CD4-positive, alpha-beta T cell (primary cell): ENCODE results near the gene SLC25A13. TPM values are rescaled to one million over a fixed set of nuclear protein-coding genes. Genes with fewer than 3 reads are reported as not detected.

Source experiments
- ATAC-seq: fragments of 200-7000 bp; cut with Tn5 transposase; one replicate; pipeline ENCODE4 v1.10.0; 2022; ENCODE audit warnings: mild to moderate bottlenecking; ENCODE audit not compliant: poor library complexity
- CTCF ChIA-PET: fragments of 350-600 bp; sonication (Branson Sonifier 250); formaldehyde crosslinking; loops from one replicate; lab custom pipeline; 2021; ENCODE audit warnings: antibody characterized with exemption, inconsistent platforms; lab: Charles Lee
- POLR2A ChIA-PET: fragments of 350-600 bp; sonication (Branson Sonifier 250); formaldehyde crosslinking; loops from one replicate; lab custom pipeline; 2021; ENCODE audit warnings: antibody characterized with exemption, inconsistent platforms; lab: Charles Lee
- DNase-seq, 14 experiments: peaks; one replicate each; pipeline ENCODE4 v3.0.0-alpha.2; 2013 to 2020; ENCODE audit warnings: mixed read lengths in 2 of 14
- H3K27ac ChIP-seq, 2 donors: one replicate each; pipeline versions ENCODE4 v1.5.1 to v1.7.0; 2013; ENCODE audit warnings: low read length in 2 of 2, low read depth in 1 of 2, mild to moderate bottlenecking in 1 of 2
- H3K27me3 ChIP-seq, 2 experiments: 1 replicate in 1 of 2; 2 replicates in 1 of 2; pipeline versions ENCODE4 v1.6.1 to v1.7.0; 2013; ENCODE audit warnings: low read length in 2 of 2, control low read depth in 1 of 2, mild to moderate bottlenecking in 1 of 2, moderate library complexity in 1 of 2; ENCODE audit not compliant: insufficient read depth in 2 of 2, control insufficient read depth in 1 of 2
- H3K36me3 ChIP-seq: one replicate; pipeline ENCODE4 v1.6.1; 2013; ENCODE audit warnings: low read length, control low read depth; ENCODE audit not compliant: insufficient read depth
- H3K4me1 ChIP-seq: one replicate; pipeline ENCODE4 v1.6.1; 2013; ENCODE audit warnings: low read length, control low read depth; ENCODE audit not compliant: insufficient read depth
- H3K4me3 ChIP-seq: one replicate; pipeline ENCODE4 v1.5.1; 2013; ENCODE audit warnings: mild to moderate bottlenecking, low read length, moderate library complexity
- H3K9me3 ChIP-seq, 2 experiments: 1 replicate in 1 of 2; 2 replicates in 1 of 2; pipeline versions ENCODE4 v1.6.1 to v1.7.0; 2013; ENCODE audit warnings: low read length in 2 of 2, mild to moderate bottlenecking in 2 of 2, control low read depth in 1 of 2, moderate library complexity in 1 of 2; ENCODE audit not compliant: control insufficient read depth in 1 of 2, insufficient read depth in 1 of 2
- H3K27ac Mint-ChIP-seq: one replicate; pipeline ENCODE4 v1.8.0; 2020; ENCODE audit warnings: mixed read lengths
- H3K27me3 Mint-ChIP-seq: one replicate; pipeline ENCODE4 v1.8.0; 2021; ENCODE audit warnings: mixed read lengths
- H3K36me3 Mint-ChIP-seq: one replicate; pipeline ENCODE4 v1.8.0; 2021; ENCODE audit warnings: low read depth, mixed read lengths
- H3K4me1 Mint-ChIP-seq: one replicate; pipeline ENCODE4 v1.8.0; 2021; ENCODE audit warnings: low read depth, mixed read lengths
- H3K4me3 Mint-ChIP-seq: one replicate; pipeline ENCODE4 v1.8.0; 2020; ENCODE audit warnings: mild to moderate bottlenecking, mixed read lengths
- H3K9me3 Mint-ChIP-seq: one replicate; pipeline ENCODE4 v1.8.0; 2020; ENCODE audit warnings: mixed read lengths
- intact Hi-C, 2 experiments: fragments of 100-400 bp; cut with DNase I in 1 of 2; cut with micrococcal nuclease in 1 of 2; formaldehyde crosslinking; loops; one replicate each; pipeline versions ENCODE4 v1.15.1 to v1.9.0; 2023 to 2025; cut with DNase I, micrococcal nuclease
- total RNA-seq, 174 experiments: library from RNA in 2 of 174; stranded (reverse) in 2 of 174; gene quantifications; one replicate each; pipeline ENCODE4 v1.2.3 and lab custom pipeline; 2021 to 2026
- TF ChIP-seq, protein P1 (sequence below): fragments of 200-600 bp; IDR thresholded peaks from one replicate; pipeline ENCODE4 v1.8.0; 2022; ENCODE audit warnings: antibody characterized with exemption, mild to moderate bottlenecking

Gene SLC25A13
- total RNA-seq, 2 experiments from 2014 or later: 12.7 to 13.5 TPM

DNA sequence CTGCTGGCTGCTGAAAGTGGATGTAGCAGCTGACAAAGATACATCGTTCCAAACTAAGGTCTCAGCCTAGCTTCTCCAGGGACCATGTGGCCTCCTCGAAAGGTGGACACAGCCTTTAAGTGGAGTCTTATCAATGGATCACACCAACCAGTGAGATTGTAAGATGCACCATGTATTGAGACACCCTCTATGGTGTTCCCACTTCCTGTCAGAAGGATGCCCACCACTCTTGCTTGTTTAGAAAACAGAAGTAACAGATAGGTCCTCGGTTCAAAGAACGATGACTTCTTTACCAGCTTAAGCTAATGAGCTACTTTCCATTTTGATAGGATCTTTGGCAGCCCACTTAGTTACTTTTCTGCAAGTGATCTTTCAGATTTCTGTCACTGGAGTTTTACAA, 34.3 kb downstream of the SLC25A13 start:
- no peak overlapping the region for H3K4me3 Mint-ChIP-seq
- H3K36me3 Mint-ChIP-seq: peaks cover 33% of the 10 kb centered on the region
- peaks cover 58% of the 10 kb centered on the region for H3K4me1 Mint-ChIP-seq
- DNase-seq: no peak
- H3K4me3 ChIP-seq: no peak overlapping the region
- H3K27me3 ChIP-seq: no peaks in the 10 kb centered on the region
- no peak overlapping the region for H3K27ac ChIP-seq
- ATAC-seq: no peak
- H3K9me3 Mint-ChIP-seq: peaks cover 3% of the 10 kb centered on the region
- no peaks in the 10 kb centered on the region for H3K36me3 ChIP-seq
- H3K9me3 ChIP-seq: no peaks in the 10 kb centered on the region
- H3K27ac Mint-ChIP-seq: peak overlapping the region; percentile 84
- ChIA-PET CTCF (interaction anchor here (1.5 kb wide), 1 partner anchor 12 kb away, joined by 3 read pairs; no protein-coding TSS in a partner anchor), POLR2A (no interaction called here)
- H3K27me3 Mint-ChIP-seq: no peaks in the 10 kb centered on the region
- peaks cover 30% of the 10 kb centered on the region for H3K4me1 ChIP-seq
- TF ChIP-seq, protein P1, sequence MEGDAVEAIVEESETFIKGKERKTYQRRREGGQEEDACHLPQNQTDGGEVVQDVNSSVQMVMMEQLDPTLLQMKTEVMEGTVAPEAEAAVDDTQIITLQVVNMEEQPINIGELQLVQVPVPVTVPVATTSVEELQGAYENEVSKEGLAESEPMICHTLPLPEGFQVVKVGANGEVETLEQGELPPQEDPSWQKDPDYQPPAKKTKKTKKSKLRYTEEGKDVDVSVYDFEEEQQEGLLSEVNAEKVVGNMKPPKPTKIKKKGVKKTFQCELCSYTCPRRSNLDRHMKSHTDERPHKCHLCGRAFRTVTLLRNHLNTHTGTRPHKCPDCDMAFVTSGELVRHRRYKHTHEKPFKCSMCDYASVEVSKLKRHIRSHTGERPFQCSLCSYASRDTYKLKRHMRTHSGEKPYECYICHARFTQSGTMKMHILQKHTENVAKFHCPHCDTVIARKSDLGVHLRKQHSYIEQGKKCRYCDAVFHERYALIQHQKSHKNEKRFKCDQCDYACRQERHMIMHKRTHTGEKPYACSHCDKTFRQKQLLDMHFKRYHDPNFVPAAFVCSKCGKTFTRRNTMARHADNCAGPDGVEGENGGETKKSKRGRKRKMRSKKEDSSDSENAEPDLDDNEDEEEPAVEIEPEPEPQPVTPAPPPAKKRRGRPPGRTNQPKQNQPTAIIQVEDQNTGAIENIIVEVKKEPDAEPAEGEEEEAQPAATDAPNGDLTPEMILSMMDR: no peak
- intact Hi-C loops: loop anchor here in 1 of 2 experiments (5.0 kb wide), 1 partner anchor 35 kb away; the partner anchor contains the start of gene SLC25A13

DNA sequence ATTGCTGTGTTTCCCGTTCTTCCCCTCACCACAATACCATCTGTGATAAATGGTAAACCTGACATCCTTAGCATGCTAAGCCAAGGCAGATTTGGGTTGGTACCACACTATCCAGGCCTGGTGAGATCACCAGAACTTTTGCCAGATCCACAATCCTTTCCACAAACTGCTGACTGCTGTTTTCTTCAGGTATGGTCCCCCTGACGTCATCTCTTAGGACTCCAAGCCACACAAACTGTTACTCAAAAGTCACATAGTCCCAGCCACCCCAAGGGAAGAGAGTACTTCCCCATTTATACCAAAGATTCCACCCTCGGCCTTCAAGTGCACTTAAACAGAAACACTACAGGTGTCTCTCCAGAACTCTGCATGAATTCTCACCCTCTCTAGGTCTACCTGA, 34.8 kb downstream of the SLC25A13 start:
- H3K4me1 ChIP-seq: peaks cover 30% of the 10 kb centered on the region
- Mint-ChIP-seq H3K4me1 (peaks cover 56% of the 10 kb centered on the region), H3K9me3 (peaks cover 3% of the 10 kb centered on the region), H3K27me3 (no peaks in the 10 kb centered on the region), H3K27ac (peak overlapping the region; percentile 84), H3K4me3 (no peak overlapping the region), H3K36me3 (peaks cover 30% of the 10 kb centered on the region)
- no peak overlapping the region for H3K27ac ChIP-seq
- ChIA-PET POLR2A (interaction anchor here (1.9 kb wide), 1 partner anchor 36 kb away, joined by 6 read pairs; the partner anchor contains the start of gene SLC25A13), CTCF (interaction anchor here (1.5 kb wide), 1 partner anchor 12 kb away, joined by 3 read pairs; no protein-coding TSS in a partner anchor)
- ATAC-seq: no peak
- no peaks in the 10 kb centered on the region for H3K9me3 ChIP-seq
- intact Hi-C loops: loop anchor here in 1 of 2 experiments (5.0 kb wide), 1 partner anchor 35 kb away; the partner anchor contains the start of gene SLC25A13
- TF ChIP-seq, protein P1: no peak
- H3K4me3 ChIP-seq: no peak overlapping the region
- DNase-seq: peak in 2 of 14 experiments; percentile 9 to 18
- no peaks in the 10 kb centered on the region for H3K27me3 ChIP-seq
- H3K36me3 ChIP-seq: no peaks in the 10 kb centered on the region

DNA sequence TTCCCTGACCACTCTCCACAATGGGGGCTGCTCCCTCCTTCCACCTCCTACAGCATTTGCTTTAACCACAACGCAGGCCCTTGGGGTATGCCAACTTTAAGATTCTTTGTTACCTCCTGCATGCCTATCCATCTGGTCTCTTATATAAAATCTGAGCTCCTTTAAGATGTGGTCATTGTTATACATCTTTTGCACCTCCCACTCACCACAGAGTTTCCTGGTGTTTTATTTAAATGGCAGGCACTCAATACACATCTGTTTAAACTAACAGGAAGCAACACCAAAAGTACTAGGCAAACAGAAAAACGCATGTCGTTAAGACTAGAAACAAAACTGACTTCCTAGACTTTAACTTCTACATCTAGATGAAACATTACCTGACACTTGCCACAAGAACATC, 36.3 kb downstream of the SLC25A13 start:
- Histone ChIP-seq H3K36me3 (no peaks in the 10 kb centered on the region), H3K27ac (peak overlapping the region; percentile 26 to 77), H3K4me1 (peaks cover 30% of the 10 kb centered on the region), H3K9me3 (no peaks in the 10 kb centered on the region), H3K27me3 (no peaks in the 10 kb centered on the region), H3K4me3 (peak overlapping the region; percentile 13)
- H3K4me3 Mint-ChIP-seq: peak overlapping the region; percentile 43
- CTCF ChIA-PET: no interaction called here
- peaks cover 53% of the 10 kb centered on the region for H3K4me1 Mint-ChIP-seq
- intact Hi-C loops: loop anchor here in 1 of 2 experiments (5.0 kb wide), 1 partner anchor 37 kb away; the partner anchor contains the start of gene SLC25A13
- H3K9me3 Mint-ChIP-seq: peaks cover 3% of the 10 kb centered on the region
- peak overlapping the region; percentile 84 for H3K27ac Mint-ChIP-seq
- DNase-seq (peak in 7 of 14 experiments; percentile 9 to 89 (median 28)), ATAC-seq (peak; percentile 95)
- POLR2A ChIA-PET: interaction anchor here (0.9 to 1.9 kb wide), 4 partner anchors 34 to 832 kb away, joined by 3 to 6 read pairs (median 4); partner anchors contain the start of gene SLC25A13
- H3K27me3 Mint-ChIP-seq: no peaks in the 10 kb centered on the region
- peaks cover 15% of the 10 kb centered on the region for H3K36me3 Mint-ChIP-seq
- TF ChIP-seq, protein P1: no peak
